Fibroblast of the aortic adventitia (primary cell): ENCODE measurements around the gene CSNK1G2. TPM values are rescaled to one million over a fixed set of nuclear protein-coding genes. Genes with fewer than 3 reads are reported as not detected.

Experiments
- DNase-seq: peaks from one replicate; pipeline ENCODE4 v3.0.0-alpha.2; 2010; ENCODE audit warnings: low read depth
- H3K4me3 ChIP-seq: 2 replicates; pipeline ENCODE4 v1.5.1; 2011; ENCODE audit warnings: low read depth, mild to moderate bottlenecking, control low read depth, low read length, moderate library complexity
- total RNA-seq: library from RNA; depleted of rRNA; stranded (reverse); fragments of >200 nt; gene quantifications from 2 replicates; pipeline ENCODE4 v1.2.3, GENCODE V29; 2012; ENCODE audit warnings: low replicate concordance
- TF ChIP-seq, protein P1 (sequence below): IDR thresholded peaks from 2 replicates; pipeline ENCODE4 v1.5.1; 2011; ENCODE audit warnings: mild to moderate bottlenecking, low read length, control low read depth, inconsistent platforms; ENCODE audit not compliant: insufficient read depth

Gene CSNK1G2
- total RNA-seq, 1 donor: 47.5 TPM

DNA sequence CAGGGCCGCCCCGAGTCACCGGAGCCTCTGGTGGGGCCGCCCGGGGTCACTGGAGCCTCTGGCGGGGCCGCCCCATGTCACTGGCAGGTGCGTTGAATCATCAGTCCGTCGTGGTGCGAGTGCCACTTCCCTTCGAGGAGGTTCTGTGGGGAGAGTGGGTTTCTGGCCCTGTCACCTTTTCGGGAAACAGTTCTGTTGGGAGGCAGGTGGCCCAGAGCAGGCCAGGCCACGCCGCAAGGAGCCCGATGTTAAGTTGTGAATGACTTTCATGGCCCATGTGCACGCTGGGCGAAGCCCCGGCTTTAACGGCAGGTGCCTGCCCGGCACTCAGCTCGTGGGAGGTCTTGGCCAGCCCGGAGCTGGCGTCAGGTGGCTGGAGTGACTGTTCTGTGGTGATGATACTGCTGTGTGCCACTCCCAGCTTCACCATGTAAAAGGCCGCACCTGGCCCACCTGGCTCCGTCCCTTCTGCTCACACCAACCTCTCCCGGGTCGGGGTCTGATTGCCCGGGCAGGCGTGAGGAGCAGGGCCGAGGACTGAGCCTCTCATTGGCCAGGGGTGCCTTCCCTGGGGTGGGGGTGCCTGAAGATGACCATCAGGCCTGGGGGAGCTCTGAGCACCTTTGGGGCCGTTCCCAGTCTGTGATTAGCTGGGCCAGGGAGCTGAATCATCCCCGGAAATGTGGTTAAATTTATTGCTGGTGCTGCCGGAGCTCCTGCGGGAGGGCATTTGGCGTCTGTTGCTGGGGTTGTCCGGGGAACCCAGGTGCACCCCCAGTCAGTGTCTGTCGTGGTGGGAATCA is 29.2 kb downstream of the CSNK1G2 start:
- H3K4me3 ChIP-seq: no peak overlapping the region
- no peak for DNase-seq
- TF ChIP-seq, protein P1, sequence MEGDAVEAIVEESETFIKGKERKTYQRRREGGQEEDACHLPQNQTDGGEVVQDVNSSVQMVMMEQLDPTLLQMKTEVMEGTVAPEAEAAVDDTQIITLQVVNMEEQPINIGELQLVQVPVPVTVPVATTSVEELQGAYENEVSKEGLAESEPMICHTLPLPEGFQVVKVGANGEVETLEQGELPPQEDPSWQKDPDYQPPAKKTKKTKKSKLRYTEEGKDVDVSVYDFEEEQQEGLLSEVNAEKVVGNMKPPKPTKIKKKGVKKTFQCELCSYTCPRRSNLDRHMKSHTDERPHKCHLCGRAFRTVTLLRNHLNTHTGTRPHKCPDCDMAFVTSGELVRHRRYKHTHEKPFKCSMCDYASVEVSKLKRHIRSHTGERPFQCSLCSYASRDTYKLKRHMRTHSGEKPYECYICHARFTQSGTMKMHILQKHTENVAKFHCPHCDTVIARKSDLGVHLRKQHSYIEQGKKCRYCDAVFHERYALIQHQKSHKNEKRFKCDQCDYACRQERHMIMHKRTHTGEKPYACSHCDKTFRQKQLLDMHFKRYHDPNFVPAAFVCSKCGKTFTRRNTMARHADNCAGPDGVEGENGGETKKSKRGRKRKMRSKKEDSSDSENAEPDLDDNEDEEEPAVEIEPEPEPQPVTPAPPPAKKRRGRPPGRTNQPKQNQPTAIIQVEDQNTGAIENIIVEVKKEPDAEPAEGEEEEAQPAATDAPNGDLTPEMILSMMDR: no peak

DNA sequence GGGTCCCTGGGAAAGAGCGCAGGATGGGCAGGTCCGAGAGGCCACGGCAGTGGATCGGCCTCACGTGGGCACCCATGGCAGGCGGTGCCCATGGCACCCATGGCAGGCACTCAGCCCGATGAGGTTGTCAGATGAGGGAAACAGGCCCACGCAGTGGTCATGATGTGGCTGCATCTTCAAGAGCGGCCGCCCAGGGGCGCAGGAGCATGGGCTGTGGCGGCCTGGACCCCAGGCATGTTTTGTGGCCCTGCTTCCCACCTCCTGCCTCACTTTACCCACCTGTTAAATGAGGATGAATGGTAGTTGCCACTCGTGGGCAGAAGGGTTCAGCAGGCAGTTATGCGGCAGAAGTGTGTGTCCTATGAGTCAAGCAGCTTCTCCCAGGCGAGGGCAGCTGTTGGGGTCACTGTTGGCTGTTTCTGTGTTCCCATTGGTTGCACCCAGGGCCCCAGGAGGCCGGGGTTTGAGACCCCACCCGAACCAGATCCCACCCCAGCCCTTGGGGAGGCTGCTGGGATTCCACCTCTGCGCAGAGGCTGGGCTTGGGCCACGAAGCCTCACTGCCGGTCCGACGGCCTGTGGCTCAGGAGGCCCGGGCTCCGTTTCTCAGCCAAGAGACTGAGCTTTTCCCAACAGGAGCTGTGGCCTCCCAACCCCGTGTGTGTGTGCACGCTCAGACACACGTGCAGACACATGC is 30.0 kb downstream of the CSNK1G2 start:
- H3K4me3 ChIP-seq: no peak overlapping the region
- DNase-seq: no peak
- TF ChIP-seq, protein P1: no peak

- TF ChIP-seq, protein P1: no peak
- no peak for DNase-seq
- H3K4me3 ChIP-seq: no peak overlapping the region
Observed at GRCh38 chr19:1974381-1975161, 33.6 kb downstream of the CSNK1G2 start.

- DNase-seq: peak; percentile 43
- TF ChIP-seq, protein P1: no peak
- H3K4me3 ChIP-seq: no peak overlapping the region
Observed at GRCh38 chr19:1975162-1975480, 34.1 kb downstream of the CSNK1G2 start.

GRCh38 chr19:1977120-1977519 is 36.1 kb downstream of the CSNK1G2 start:
- DNase-seq: no peak
- TF ChIP-seq, protein P1: no peak
- no peak overlapping the region for H3K4me3 ChIP-seq

GRCh38 chr19:1978346-1978894 is 37.4 kb downstream of the CSNK1G2 start:
- H3K4me3 ChIP-seq: no peak overlapping the region
- TF ChIP-seq, protein P1: no peak
- DNase-seq: no peak
